Fibroblast of mammary gland (primary cell): Measurements from ENCODE around the gene DARS1.
"Not testable (repeated sequence)": the region's sequence is repeated elsewhere in the genome, so short reads cannot be mapped to it uniquely, and the experiment has no call there.

Source experiments
- DNase-seq: peaks from one replicate; pipeline ENCODE4 v3.0.0-alpha.2; 2010; ENCODE audit warnings: low read depth
- H3K4me3 ChIP-seq: 2 replicates; pipeline ENCODE4 v1.5.1; 2011; ENCODE audit warnings: low read depth, mild to moderate bottlenecking, low read length, moderate library complexity; ENCODE audit not compliant: control insufficient read depth
- TF ChIP-seq, protein P1 (sequence below): conservative IDR thresholded peaks from 2 replicates; pipeline ENCODE4 v1.5.1; 2011; ENCODE audit warnings: low read depth, low read length, inconsistent platforms; ENCODE audit not compliant: control insufficient read depth, insufficient read depth

DARS1 gene

DNA sequence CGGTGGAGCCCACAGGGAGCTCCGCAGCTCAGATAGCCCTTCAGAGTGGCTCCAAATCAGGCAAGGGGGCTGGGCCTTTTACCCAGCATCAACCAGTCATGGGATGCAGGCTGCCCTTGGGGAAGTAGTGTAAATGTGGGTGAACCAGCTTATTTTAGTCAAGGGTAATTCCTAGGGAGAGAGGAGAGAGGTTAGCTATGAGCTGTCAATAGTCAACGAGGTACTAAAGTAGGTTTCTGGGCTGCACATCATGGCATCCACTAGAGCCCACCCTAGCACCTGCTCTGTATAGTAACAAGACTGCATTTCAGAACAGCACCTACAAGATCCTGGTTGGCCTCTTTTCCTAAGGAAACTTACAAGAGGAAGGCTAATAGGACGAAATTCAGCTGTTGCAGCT lies 99.7 kb downstream of the DARS1 start:
- no peak for DNase-seq
- H3K4me3 ChIP-seq: no peak overlapping the region
- TF ChIP-seq, protein P1, sequence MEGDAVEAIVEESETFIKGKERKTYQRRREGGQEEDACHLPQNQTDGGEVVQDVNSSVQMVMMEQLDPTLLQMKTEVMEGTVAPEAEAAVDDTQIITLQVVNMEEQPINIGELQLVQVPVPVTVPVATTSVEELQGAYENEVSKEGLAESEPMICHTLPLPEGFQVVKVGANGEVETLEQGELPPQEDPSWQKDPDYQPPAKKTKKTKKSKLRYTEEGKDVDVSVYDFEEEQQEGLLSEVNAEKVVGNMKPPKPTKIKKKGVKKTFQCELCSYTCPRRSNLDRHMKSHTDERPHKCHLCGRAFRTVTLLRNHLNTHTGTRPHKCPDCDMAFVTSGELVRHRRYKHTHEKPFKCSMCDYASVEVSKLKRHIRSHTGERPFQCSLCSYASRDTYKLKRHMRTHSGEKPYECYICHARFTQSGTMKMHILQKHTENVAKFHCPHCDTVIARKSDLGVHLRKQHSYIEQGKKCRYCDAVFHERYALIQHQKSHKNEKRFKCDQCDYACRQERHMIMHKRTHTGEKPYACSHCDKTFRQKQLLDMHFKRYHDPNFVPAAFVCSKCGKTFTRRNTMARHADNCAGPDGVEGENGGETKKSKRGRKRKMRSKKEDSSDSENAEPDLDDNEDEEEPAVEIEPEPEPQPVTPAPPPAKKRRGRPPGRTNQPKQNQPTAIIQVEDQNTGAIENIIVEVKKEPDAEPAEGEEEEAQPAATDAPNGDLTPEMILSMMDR: no peak

DNA sequence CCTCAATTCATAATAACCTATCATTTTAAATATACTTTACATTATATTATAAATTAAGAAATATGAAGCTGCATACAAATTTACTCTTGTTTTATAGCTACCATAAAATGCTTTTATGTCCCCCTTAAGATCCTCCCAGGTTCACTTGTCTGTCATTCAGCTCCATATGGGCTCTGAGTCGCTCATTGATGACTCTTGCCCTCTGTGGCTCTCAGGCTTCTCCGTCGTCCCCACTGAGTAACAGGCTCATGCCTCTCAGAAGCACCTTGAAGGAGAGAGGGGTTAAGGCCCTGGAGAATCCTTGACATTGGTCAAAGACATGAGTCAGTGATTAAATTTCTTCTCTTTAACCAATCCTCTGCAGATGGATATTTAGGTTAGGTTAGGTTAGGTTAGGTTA lies 103.0 kb downstream of the DARS1 start:
- no peak for DNase-seq
- no peak overlapping the region for H3K4me3 ChIP-seq
- TF ChIP-seq, protein P1: no peak

DNA sequence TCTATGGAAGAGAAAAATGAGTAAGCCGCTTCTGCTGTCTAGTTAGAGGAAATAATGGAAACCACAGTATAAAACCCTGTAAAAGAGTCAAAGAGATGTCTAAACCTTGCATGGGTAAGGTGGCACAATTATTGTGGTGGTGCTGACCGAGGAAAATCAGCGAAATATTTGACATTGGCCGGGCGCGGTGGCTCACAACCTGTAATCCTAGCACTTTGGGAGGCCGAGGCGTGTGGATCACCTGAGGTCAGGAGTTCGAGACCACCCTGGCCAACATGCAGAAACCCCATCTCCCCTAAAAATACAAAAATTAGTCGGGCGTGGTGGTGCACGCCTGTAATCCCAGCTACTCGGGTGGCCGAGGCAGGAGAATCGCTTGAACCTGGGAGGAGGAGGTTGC lies 108.7 kb downstream of the DARS1 start:
- DNase-seq: not testable (repeated sequence)
- peak overlapping the region; percentile 73 for H3K4me3 ChIP-seq

DNA sequence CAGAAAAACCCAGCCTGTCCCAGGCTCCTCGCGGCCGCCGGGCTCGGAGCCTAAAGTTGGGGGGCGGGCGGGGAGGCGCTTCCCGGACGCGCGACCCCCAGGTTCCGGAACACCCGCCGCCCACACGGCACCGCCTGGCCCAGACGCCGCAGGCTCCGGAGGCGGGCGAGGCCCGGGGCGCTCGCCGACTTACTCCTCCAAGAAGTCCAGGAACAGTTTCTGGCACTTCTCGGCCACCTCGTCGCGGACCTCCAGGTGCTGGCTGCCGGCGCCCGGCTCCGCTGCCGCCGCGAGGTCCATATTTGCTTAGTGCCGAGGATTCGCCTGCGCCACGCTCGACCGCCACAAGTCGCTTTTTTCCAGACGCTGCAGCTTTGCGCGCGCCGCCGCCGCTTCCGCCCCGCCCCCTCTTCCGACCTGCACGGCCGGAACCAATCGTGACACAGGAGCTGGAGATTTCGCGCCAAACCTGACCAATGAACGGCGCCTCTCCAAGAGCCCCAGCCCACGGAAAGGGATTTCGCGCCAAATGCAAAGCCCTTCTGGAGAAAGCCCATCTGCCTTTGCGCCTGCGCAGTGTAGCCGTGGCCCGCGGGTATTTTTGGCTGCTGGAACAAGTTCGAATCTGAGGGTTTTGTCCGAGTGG lies 109.2 kb downstream of the DARS1 start, which contains the start of gene MCM6:
MCM6 (minus strand) TSS at position 378 of the 646 bp plus-strand sequence; CDS start at position 300, 78 bp downstream.
- H3K4me3 ChIP-seq: peak within 1 kb of the TSS; percentile 73
- TF ChIP-seq, protein P1: no peak
- DNase-seq: peak; percentile 99

DNA sequence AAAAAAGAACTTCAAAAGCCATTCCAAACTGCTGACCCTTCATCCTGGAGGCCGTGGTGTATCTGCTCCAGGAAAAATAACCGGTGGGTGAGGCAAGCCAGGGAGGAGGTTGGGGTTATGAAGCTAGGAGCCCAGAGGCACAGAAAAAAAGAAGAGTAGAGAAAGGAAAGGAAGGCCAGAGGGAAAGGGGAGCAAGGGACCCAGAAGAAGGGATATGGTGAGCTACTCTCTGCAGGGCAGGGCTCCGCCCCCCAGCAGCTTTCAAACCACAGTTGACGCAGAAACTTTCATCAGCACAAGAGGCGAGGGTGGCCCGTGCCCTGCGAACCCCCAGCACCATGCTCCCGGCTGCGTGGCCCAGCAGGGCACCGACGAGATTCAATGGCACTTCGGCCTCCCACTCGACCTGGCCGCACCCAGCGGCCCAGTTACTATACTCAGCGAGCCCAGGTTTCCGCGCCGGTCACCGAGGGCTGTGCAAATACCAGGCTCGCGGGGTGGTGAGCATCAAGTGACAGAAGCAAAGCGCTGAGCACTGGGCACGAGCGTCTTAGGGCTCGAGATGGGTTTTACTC lies 109.8 kb downstream of the DARS1 start:
- TF ChIP-seq, protein P1: no peak
- peak overlapping the region; percentile 73 for H3K4me3 ChIP-seq

DNA sequence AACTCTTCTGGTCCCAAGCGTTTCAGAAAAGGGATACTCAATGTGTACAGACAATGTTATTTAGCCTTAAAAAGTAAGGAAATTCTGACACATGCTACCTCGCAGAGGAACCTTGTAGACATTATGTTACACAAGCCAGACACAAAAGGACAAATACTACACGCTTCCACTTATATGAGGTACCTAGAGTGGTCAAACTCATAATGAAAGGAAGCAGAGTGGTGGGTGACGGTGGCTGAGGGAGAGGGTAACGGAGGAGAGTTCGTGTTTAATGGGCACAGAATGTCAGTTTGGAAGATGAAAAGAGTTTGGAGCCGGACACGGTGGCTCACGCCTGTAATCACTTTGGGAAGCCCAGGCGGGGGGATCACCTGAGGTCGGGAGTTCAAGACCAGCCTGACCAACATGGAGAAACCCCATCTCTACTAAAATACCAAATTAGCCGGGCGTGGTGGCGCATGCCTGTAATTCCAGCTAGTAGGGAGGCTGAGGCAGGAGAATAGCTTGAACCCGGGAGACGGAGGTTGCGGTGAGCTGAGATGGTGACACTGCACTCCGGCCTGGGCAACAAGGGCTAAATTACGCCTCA lies 110.6 kb downstream of the DARS1 start:
- TF ChIP-seq, protein P1: no peak
- peak overlapping the region; percentile 73 for H3K4me3 ChIP-seq
- DNase-seq: no peak

More for the DNA sequence above, 109.8 kb downstream of the DARS1 start:
- DNase-seq: peak; percentile 67

DNA sequence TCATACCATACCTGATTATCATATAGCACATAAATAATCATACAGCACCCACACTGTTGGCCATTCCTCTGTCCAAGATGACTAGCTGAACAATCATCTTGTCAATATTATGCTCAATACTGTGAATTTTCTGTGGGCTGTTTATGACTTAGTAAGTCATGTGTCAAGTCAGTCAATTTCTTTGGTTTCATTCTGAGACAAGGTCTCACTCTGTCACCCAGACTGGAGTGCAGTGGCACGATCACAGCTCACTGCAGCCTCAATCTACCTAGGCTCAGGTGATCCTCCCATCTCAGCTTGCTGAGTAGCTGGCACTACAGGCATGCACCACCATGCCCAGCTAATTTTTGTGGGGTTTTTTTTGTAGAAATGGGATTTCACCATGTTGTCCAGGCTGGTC lies 114.9 kb downstream of the DARS1 start:
- no peak for DNase-seq
- TF ChIP-seq, protein P1: no peak
- H3K4me3 ChIP-seq: no peak overlapping the region
